ENCODE results near the gene PSTPIP2.

DNA sequence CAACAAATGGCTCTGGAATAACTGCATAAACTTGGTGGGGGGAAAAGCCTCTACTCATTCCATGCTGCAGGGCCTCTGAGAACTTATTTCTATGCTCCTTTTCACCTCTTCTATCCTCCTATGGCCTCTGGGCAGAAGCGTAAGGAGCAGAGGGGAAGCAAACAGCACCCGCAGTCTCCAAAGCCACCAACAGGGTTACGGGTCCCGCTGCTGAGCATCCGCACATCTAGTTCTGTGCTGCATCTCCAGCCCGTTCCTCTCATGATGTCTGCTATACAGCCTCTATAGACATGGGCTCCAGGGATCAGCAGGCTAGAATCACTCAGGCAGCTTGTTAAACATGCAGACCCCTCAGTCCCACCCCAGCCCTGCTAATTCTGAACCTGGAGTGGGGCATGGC, 25.9 kb downstream of the PSTPIP2 start:
- TF ChIP-seq GATA2 (IDR thresholded peaks at IDR 0.05; ENCODE audit: low read depth, low read length) (no peak), GATA3 (IDR thresholded peaks at IDR 0.05; ENCODE audit: low read depth, low read length) (no peak)
